Measurements from ENCODE around the gene MICU1. TPM values are rescaled to one million over a fixed set of nuclear protein-coding genes. Genes with fewer than 3 reads are reported as not detected.
A peak's percentile ranks its signal among the peaks of the same experiment; 100 is the strongest.

The MICU1 gene
- total and polyA plus RNA-seq, 2 of the 13 experiments (the other 11 are each of a cell fraction or from before 2014, with no cell fraction given), result 32.5 to 56.1 TPM

GRCh38 chr10:72364239-72364777, 261.6 kb downstream of the MICU1 start (continued):
- no peak for TF ChIP-seq KDM2A (CRISPR knock-in tag; IDR thresholded peaks at IDR 0.05; ENCODE audit: borderline replicate concordance, low read depth)
- no peak for TF ChIP-seq AGO1 (IDR thresholded peaks at IDR 0.05; ENCODE audit: low read depth, low read length, poor library complexity, severe bottlenecking)
- TF ChIP-seq SRY (CRISPR knock-in tag; IDR thresholded peaks at IDR 0.05), result no peak
- no peak for TF ChIP-seq SSRP1 (CRISPR knock-in tag; IDR thresholded peaks at IDR 0.05)
- TF ChIP-seq HHEX (CRISPR knock-in tag; IDR thresholded peaks at IDR 0.05), result no peak
- peak; percentile 61; the same call in 1 of the 2 replicates for TF ChIP-seq ZNF687 (CRISPR knock-in tag; IDR thresholded peaks at IDR 0.05)
- no peak for TF ChIP-seq PCBP2 (optimal IDR thresholded peaks at IDR 0.05; ENCODE audit: low read depth, low read length, poor library complexity, severe bottlenecking)
- TF ChIP-seq PHF20 (CRISPR knock-in tag; IDR thresholded peaks at IDR 0.05), result no peak
- TF ChIP-seq BATF2 (CRISPR knock-in tag; IDR thresholded peaks at IDR 0.05), result no peak
- no peak for TF ChIP-seq ELK4 (CRISPR knock-in tag; IDR thresholded peaks at IDR 0.05; ENCODE audit: borderline replicate concordance)
- TF ChIP-seq DZIP1 (CRISPR knock-in tag; IDR thresholded peaks at IDR 0.05), result no peak
- TF ChIP-seq EEA1 (CRISPR knock-in tag; IDR thresholded peaks at IDR 0.05; ENCODE audit: borderline replicate concordance), result no peak
- TF ChIP-seq ZKSCAN1 (IDR thresholded peaks at IDR 0.05; ENCODE audit: low read length), result no peak
- no peak for TF ChIP-seq ZNF207 (IDR thresholded peaks at IDR 0.05; ENCODE audit: borderline replicate concordance)
- TF ChIP-seq ZBED4 (CRISPR knock-in tag; IDR thresholded peaks at IDR 0.05; ENCODE audit: borderline replicate concordance), result no peak
- no peak for TF ChIP-seq MED13 (CRISPR knock-in tag; IDR thresholded peaks at IDR 0.05)
- TF ChIP-seq SMAD1 (CRISPR knock-in tag; IDR thresholded peaks at IDR 0.05; ENCODE audit: borderline replicate concordance, low read depth), result peak; percentile 34; the same call in 1 of the 2 replicates

Measured in HepG2 (cell line).